ENCODE data around the gene LPAR1.

LPAR1 gene

DNA sequence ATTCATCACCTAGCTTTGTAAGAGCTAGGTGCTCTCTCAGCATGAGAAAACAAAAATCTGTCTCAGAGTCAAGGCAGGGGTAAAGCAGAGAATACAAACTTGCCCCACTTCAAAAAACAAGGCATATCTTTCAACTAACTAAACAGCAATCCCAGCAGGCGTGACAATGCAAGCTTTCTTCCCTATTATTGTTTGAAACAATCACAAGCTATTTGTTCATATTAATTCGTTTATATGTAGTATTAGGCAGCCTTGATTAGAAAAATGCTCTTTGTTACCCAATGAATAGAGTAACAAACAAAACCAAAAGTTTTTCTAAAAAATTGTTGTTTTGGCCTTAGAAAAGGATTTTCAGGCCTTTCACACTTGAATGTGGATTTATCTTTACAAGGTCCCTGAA is 71.1 kb downstream of the LPAR1 start:
- H3K4me3 ChIP-seq (ENCODE audit: low read length) = no peak overlapping the region
- no peak overlapping the region for H3K9ac ChIP-seq (ENCODE audit: low read length)
- H3K27ac ChIP-seq (ENCODE audit: low read length) = no peak overlapping the region
- no peak for TF ChIP-seq EZH2phosphoT487 (IDR thresholded peaks at IDR 0.05; ENCODE audit: low read depth)
- TF ChIP-seq, protein P1, sequence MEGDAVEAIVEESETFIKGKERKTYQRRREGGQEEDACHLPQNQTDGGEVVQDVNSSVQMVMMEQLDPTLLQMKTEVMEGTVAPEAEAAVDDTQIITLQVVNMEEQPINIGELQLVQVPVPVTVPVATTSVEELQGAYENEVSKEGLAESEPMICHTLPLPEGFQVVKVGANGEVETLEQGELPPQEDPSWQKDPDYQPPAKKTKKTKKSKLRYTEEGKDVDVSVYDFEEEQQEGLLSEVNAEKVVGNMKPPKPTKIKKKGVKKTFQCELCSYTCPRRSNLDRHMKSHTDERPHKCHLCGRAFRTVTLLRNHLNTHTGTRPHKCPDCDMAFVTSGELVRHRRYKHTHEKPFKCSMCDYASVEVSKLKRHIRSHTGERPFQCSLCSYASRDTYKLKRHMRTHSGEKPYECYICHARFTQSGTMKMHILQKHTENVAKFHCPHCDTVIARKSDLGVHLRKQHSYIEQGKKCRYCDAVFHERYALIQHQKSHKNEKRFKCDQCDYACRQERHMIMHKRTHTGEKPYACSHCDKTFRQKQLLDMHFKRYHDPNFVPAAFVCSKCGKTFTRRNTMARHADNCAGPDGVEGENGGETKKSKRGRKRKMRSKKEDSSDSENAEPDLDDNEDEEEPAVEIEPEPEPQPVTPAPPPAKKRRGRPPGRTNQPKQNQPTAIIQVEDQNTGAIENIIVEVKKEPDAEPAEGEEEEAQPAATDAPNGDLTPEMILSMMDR (IDR thresholded peaks at IDR 0.05; ENCODE audit: low read depth, low read length) = no peak
- H3K27me3 ChIP-seq (ENCODE audit: low read depth, low read length) = no peaks in the 10 kb centered on the region
- H3K36me3 ChIP-seq (replicated peaks; ENCODE audit: low read depth, low read length) = no peaks in the 10 kb centered on the region
- H4K20me1 ChIP-seq (ENCODE audit: insufficient read depth, low read length) = no peaks in the 10 kb centered on the region
- no peak overlapping the region for H2AFZ ChIP-seq (ENCODE audit: low read depth, low read length)
- no peaks in the 10 kb centered on the region for H3K9me3 ChIP-seq (ENCODE audit: insufficient read depth, low read length)
- no peaks in the 10 kb centered on the region for H3K4me1 ChIP-seq (ENCODE audit: low read length)
- no peaks in the 10 kb centered on the region for H3K79me2 ChIP-seq (ENCODE audit: low read length)
- no peak overlapping the region for H3K4me2 ChIP-seq (ENCODE audit: low read length)

DNA sequence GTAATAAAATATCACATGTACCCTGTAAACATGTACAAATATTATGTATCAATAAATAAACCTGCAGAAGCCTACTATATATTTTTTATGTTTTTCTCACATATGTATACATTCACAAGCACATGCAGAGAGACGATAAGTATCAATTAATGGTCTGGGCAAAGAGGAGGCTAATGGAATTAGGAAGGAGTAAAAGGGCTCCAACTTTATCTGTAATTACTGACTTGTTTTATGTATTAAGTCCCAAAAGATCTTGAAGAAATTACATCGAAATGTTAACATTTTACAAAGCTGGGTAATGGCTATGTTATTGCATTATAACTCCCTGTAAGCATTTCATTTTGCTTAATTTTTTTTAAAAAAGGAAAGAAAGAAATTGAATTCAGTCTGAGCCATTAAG is 78.0 kb downstream of the LPAR1 start:
- Histone ChIP-seq H2AFZ (ENCODE audit: low read depth, low read length) (no peak overlapping the region), H3K27ac (ENCODE audit: low read length) (no peak overlapping the region), H3K9me3 (ENCODE audit: insufficient read depth, low read length) (no peaks in the 10 kb centered on the region), H3K9ac (ENCODE audit: low read length) (no peak overlapping the region), H3K4me3 (ENCODE audit: low read length) (no peak overlapping the region), H3K4me2 (ENCODE audit: low read length) (no peak overlapping the region), H3K79me2 (ENCODE audit: low read length) (no peaks in the 10 kb centered on the region), H3K27me3 (ENCODE audit: low read depth, low read length) (no peaks in the 10 kb centered on the region), H3K4me1 (ENCODE audit: low read length) (no peaks in the 10 kb centered on the region), H3K36me3 (replicated peaks; ENCODE audit: low read depth, low read length) (no peaks in the 10 kb centered on the region), H4K20me1 (ENCODE audit: insufficient read depth, low read length) (no peaks in the 10 kb centered on the region)
- no peak for TF ChIP-seq EZH2phosphoT487 (IDR thresholded peaks at IDR 0.05; ENCODE audit: low read depth)
- TF ChIP-seq, protein P1 (IDR thresholded peaks at IDR 0.05; ENCODE audit: low read depth, low read length) = no peak

DNA sequence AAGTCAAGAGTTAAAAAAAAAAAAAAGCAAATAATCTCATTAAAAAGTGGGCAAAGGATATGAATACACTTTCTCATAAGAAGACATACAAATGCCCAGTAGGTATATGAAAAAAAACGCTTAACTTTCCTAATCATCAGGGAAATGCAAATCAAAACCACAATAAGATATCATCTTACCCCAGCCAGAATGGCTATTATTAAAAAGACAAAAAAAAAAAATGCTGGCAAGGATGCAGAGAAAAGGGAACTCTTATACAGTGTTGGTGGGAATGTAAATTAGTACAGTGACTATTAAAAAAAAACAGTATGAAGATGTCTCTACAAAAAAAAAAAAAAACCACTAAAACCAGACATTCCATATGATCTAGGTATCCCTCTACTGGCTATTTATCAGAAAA is 79.4 kb downstream of the LPAR1 start:
- Histone ChIP-seq H3K79me2 (ENCODE audit: low read length) (no peaks in the 10 kb centered on the region), H3K4me1 (ENCODE audit: low read length) (peaks cover 7% of the 10 kb centered on the region; the same call in 1 of the 2 replicates), H3K4me3 (ENCODE audit: low read length) (no peak overlapping the region), H3K4me2 (ENCODE audit: low read length) (no peak overlapping the region), H3K9ac (ENCODE audit: low read length) (no peak overlapping the region), H3K27ac (ENCODE audit: low read length) (no peak overlapping the region), H3K36me3 (replicated peaks; ENCODE audit: low read depth, low read length) (no peaks in the 10 kb centered on the region), H3K27me3 (ENCODE audit: low read depth, low read length) (no peaks in the 10 kb centered on the region; the same call in 1 of the 2 replicates), H4K20me1 (ENCODE audit: insufficient read depth, low read length) (no peaks in the 10 kb centered on the region), H2AFZ (ENCODE audit: low read depth, low read length) (no peak overlapping the region), H3K9me3 (ENCODE audit: insufficient read depth, low read length) (peaks cover 12% of the 10 kb centered on the region; the same call in 1 of the 2 replicates)
- TF ChIP-seq, protein P1 (IDR thresholded peaks at IDR 0.05; ENCODE audit: low read depth, low read length) = no peak
- TF ChIP-seq EZH2phosphoT487 (IDR thresholded peaks at IDR 0.05; ENCODE audit: low read depth) = no peak

DNA sequence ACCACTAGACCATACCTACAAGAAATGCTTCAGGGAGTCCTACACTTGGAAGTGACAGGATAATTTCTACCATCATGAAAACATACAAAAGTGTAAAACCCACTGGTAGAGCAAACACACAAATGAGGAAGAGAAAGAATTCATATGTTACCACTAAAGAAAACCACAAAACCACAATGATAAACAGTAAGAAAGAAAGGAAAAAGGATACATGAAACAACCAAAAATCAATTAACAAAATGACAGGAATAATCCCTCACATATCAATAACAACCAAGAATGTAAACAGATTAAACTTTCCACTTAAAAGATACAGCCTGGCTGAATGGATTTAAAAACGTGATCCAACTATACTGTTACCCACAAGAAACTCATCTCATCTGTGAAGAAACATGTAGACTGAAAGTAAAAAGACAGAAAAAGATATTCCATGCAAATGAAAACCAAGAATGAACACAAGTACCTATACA is 83.4 kb downstream of the LPAR1 start:
- TF ChIP-seq, protein P1 (IDR thresholded peaks at IDR 0.05; ENCODE audit: low read depth, low read length) = no peak
- TF ChIP-seq EZH2phosphoT487 (IDR thresholded peaks at IDR 0.05; ENCODE audit: low read depth) = no peak
- Histone ChIP-seq H2AFZ (ENCODE audit: low read depth, low read length) (no peak overlapping the region), H3K27ac (ENCODE audit: low read length) (no peak overlapping the region), H3K4me2 (ENCODE audit: low read length) (no peak overlapping the region), H3K4me1 (ENCODE audit: low read length) (peaks cover 7% of the 10 kb centered on the region; the same call in 1 of the 2 replicates), H3K9me3 (ENCODE audit: insufficient read depth, low read length) (peaks cover 12% of the 10 kb centered on the region; the same call in 1 of the 2 replicates), H3K36me3 (replicated peaks; ENCODE audit: low read depth, low read length) (no peaks in the 10 kb centered on the region), H3K4me3 (ENCODE audit: low read length) (no peak overlapping the region), H4K20me1 (ENCODE audit: insufficient read depth, low read length) (no peaks in the 10 kb centered on the region), H3K9ac (ENCODE audit: low read length) (no peak overlapping the region), H3K27me3 (ENCODE audit: low read depth, low read length) (no peaks in the 10 kb centered on the region; the same call in 1 of the 2 replicates), H3K79me2 (ENCODE audit: low read length) (no peaks in the 10 kb centered on the region)
